GM12874 (cell line): Measurements from ENCODE around the gene NYNRIN.

Experiments used
- TF ChIP-seq, protein P1 (sequence below): IDR thresholded peaks from 2 replicates; pipeline ENCODE4 v1.5.1; 2011; ENCODE audit warnings: low read depth, mild to moderate bottlenecking, control low read depth, low read length, moderate library complexity; ENCODE audit not compliant: insufficient read depth

NYNRIN gene

DNA sequence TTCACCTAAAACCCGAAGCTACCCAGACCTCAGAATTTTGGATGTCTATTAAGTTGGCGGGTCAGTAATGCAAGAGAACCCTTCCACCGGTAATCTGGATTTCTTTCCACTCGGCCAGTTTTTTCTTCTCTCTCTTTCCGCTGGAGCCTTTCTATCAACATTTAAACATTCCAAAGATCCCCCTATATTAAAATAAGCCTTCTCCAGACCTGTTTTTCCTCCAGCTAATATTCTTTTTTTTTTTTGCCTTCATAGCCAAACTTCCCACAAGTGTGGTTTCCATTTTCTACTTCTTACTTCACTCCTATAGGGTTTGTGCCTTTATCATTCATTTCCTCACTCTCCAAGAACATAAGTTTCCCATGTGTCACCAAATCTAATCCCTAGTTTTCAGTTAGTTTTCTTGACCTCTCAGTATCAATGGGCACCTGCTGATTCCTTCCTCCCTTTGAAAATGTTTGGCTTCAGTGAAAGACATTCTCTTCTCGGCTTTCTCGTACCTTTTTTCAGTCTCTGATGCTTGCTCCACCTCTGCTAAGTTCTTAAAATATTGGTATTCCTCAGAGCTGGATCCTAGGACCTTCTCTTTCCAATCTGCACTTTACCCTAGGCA, 44.4 kb downstream of the NYNRIN start:
- TF ChIP-seq, protein P1, sequence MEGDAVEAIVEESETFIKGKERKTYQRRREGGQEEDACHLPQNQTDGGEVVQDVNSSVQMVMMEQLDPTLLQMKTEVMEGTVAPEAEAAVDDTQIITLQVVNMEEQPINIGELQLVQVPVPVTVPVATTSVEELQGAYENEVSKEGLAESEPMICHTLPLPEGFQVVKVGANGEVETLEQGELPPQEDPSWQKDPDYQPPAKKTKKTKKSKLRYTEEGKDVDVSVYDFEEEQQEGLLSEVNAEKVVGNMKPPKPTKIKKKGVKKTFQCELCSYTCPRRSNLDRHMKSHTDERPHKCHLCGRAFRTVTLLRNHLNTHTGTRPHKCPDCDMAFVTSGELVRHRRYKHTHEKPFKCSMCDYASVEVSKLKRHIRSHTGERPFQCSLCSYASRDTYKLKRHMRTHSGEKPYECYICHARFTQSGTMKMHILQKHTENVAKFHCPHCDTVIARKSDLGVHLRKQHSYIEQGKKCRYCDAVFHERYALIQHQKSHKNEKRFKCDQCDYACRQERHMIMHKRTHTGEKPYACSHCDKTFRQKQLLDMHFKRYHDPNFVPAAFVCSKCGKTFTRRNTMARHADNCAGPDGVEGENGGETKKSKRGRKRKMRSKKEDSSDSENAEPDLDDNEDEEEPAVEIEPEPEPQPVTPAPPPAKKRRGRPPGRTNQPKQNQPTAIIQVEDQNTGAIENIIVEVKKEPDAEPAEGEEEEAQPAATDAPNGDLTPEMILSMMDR = no peak

DNA sequence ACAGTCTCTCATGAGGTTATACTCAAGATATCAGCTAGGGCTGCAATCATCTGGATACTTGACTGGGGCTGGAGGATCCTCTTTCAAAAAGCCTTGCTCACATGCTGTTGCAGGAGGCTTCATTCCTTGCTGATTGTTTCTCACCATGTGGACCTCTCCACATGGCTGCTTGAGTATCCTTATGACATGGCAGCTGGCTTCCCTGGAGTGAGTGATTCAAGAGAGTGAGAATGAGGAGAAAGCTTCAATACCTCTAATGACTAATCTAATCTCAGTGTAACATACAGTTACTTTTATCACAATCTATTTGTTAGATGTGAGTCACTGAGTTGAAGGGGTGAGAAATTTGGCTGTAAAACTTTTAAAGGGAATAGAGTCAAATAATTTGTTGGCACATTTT, 58.2 kb downstream of the NYNRIN start:
- TF ChIP-seq, protein P1 = no peak

DNA sequence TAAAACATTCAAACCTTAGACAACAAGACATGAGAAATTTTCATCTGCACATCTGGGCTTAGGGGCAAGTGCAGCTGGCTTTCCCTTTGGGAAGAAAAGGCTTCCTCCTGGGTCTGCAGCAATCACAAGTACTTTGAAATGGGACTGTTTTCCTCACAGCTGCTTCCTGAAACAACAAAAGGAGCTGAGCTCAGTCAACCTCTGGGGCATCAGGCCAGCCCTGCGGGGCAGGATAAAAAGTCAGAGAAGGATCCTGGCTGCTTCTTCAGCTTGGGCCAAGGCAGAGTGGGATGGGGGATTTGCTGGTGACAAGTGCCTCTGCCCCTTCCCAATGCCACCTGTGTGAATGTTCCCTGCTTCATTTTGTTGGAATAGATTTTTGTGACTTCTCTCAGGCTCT, 59.9 kb downstream of the NYNRIN start:
- TF ChIP-seq, protein P1 = no peak

DNA sequence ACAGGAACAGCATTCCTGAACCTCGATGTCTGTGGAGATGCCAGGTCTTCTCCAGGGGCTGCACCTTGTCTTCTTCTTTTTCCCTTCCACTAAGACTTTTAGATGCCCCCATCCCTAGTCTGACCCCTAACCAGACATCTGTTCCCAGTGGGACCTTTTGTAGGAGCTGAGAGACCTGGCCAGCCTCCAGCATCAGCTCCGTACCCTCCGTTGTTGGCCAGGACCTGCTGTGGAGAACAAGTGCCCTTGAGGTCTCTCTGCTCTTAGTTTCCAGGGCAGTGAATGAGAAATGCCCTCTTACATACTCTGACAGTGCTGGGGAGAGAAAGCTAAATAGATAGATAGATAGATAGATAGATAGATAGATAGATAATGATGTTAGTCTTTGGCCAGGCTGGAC, 60.5 kb downstream of the NYNRIN start:
- TF ChIP-seq, protein P1 = no peak

DNA sequence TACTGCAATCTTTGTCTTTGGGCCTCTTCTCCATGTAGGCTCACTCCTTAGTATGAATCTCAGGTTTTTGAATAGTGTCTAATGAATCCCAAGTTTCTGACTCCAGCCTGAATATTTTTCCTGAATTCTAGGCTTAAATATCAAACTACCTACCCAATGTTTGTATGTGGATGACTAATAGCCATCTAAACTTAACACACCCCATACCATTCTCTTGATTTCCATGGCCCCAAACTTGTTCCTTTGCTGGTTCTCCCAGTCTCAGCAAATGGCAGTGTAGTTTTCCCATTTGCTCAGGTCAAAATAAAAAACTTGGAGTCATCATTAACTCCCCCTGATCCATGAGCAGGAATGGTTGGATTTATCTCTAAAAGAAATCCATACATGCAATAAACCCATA, 62.5 kb downstream of the NYNRIN start:
- TF ChIP-seq, protein P1 = no peak

DNA sequence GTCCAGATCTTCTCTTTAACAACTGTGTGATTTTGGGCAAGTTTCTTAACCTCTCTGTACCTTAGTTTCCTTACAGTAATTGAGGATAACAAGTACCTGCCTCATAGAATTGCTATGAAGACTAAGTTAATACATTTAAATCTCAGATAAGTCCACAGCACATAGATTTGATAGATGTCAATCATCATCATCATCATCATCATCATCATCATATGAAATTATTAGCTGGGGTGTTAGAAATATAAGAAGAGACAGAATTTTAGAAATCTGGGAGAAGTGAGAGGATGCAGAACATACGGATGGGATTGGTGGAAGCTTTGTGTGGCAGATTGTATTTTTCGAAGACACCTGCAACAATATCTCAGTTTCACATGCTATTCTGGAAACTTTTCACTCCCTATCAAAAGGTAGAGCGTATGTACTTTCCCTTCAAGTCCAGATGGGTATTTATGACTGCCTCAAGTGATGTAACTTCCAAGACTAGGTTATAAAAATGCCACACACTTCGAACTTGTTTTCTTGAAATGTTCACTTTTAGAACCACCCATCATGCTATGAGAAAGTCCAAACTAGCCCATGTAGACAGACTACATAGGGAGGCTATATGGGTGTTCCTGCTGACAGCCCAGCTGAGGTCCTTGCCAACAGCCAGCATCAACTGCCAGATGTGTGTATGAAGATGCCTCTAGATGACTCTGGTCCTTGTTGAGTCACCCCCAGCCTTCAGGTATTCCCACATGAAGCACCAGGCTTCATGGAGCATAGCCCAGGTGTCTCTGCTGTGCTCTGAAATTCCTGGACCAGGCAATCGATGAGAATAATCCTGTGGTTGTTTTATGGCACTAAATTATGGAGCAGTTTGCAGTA, 64.4 kb downstream of the NYNRIN start:
- TF ChIP-seq, protein P1 = no peak

DNA sequence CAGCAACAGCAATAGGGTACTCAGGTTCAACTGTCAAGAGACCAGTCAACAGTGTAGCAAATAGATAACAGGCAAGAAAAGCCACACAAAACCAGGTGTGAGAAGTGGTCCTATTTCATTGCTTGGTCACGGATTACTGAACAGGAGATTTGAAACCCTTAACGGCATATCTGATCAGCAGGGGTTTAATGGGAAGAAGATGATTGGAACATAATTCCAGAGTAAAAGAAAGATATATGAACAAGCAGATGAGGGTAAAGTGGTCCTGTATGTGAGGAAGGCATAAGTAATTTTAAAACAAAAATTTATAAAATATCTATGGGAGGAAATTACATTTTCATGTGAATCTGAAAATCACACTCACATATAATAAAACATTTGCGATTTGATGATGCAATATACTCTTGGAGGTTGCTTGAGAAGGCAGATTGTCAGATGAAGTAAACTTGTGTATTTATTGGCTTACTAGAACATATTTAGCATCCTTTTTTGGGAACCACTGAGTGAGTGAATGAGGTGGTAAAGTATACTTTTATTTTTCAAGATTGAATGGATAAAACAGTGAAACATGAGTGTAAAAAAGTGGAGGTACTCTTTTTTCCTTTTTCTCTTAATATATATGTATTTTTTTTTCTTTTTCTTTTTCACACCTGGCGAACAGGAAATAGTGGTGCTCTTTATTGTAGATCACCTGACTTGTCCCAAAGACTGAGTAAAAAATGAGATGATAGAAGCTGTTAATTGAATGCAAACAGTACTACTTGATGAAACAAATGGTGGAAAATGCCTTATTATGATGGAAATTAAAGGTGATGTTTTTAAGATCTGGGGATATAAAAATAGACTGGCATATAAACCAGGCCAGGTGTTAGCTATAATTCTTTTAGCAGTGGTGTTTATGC, 65.3 kb downstream of the NYNRIN start:
- TF ChIP-seq, protein P1 = no peak
